Neural cell (in vitro differentiated cells): ENCODE results near the gene RDH14.

Experiments
- CTCF ChIP-seq: fragments of 450-650 bp; IDR thresholded peaks from 2 replicates; pipeline ENCODE4 v1.5.1; 2014; ENCODE audit warnings: antibody characterized with exemption, mild to moderate bottlenecking, moderate library complexity; ENCODE audit not compliant: poor library complexity, severe bottlenecking
- EP300 ChIP-seq: fragments of 450-650 bp; conservative IDR thresholded peaks from 2 replicates; pipeline ENCODE4 v1.6.1; 2014; ENCODE audit warnings: antibody characterized with exemption, mild to moderate bottlenecking, moderate library complexity; ENCODE audit not compliant: poor library complexity, severe bottlenecking
- EZH2 ChIP-seq: fragments of 200-600, 300-800 bp; shearing (Covaris generic), sonication (generic); IDR thresholded peaks from 2 replicates; pipeline ENCODE4 v1.6.1; 2014; ENCODE audit warnings: antibody characterized with exemption, low read length, borderline replicate concordance, mild to moderate bottlenecking; ENCODE audit not compliant: insufficient read depth, poor library complexity, severe bottlenecking
- MXI1 ChIP-seq: fragments of 450-650 bp; conservative IDR thresholded peaks from 2 replicates; pipeline ENCODE4 v1.6.1; 2014; ENCODE audit warnings: antibody characterized with exemption, mild to moderate bottlenecking; ENCODE audit not compliant: poor library complexity, severe bottlenecking
- POLR2AphosphoS5 ChIP-seq: IDR thresholded peaks from 2 replicates; pipeline ENCODE4 v1.6.1; 2012
- RAD21 ChIP-seq: fragments of 450-650 bp; conservative IDR thresholded peaks from 2 replicates; pipeline ENCODE4 v1.6.1; 2014; ENCODE audit warnings: antibody characterized with exemption, mild to moderate bottlenecking, moderate library complexity
- REST ChIP-seq: IDR thresholded peaks from 2 replicates; pipeline ENCODE4 v1.6.1; 2012; ENCODE audit warnings: borderline replicate concordance

GRCh38 chr2:18604531-18604885, 44.1 kb upstream of the RDH14 start:
- no peak for TF ChIP-seq EP300
- no peak for TF ChIP-seq CTCF
- no peak for TF ChIP-seq POLR2AphosphoS5
- TF ChIP-seq REST: no peak
- no peak for TF ChIP-seq EZH2
- no peak for TF ChIP-seq RAD21
- no peak for TF ChIP-seq MXI1
